NCI-H2029 (cell line): ENCODE results near the gene NCK2.
A peak's percentile ranks its signal among the peaks of the same experiment; 100 is the strongest.
"Not testable (repeated sequence)": the region's sequence is repeated elsewhere in the genome, so short reads cannot be mapped to it uniquely, and the experiment has no call there.

Experiments used
- DNase-seq: peaks from one replicate; lab custom pipeline; 2025; lab: John Stamatoyannopoulos, UW

NCK2 gene

GRCh38 chr2:105893011-105893995 is 148.6 kb downstream of the NCK2 start:
- DNase-seq = no peak

GRCh38 chr2:105894327-105894944 is 149.7 kb downstream of the NCK2 start:
- DNase-seq = no peak

GRCh38 chr2:105895990-105896764 is 151.5 kb downstream of the NCK2 start:
- DNase-seq = no peak

- no peak for DNase-seq
Observed at GRCh38 chr2:105896765-105897163, 152.1 kb downstream of the NCK2 start.

- DNase-seq = not testable (repeated sequence)
Observed at GRCh38 chr2:105897694-105898093, 153.0 kb downstream of the NCK2 start.

- no peak for DNase-seq
Observed at GRCh38 chr2:105903051-105903674, 158.5 kb downstream of the NCK2 start.

- no peak for DNase-seq
Observed at GRCh38 chr2:105904938-105905337, 160.2 kb downstream of the NCK2 start.

- no peak for DNase-seq
Observed at GRCh38 chr2:105906481-105906880, 161.8 kb downstream of the NCK2 start.

GRCh38 chr2:105907184-105907583 is 162.5 kb downstream of the NCK2 start:
- DNase-seq = no peak

- DNase-seq = no peak
Observed at GRCh38 chr2:105909215-105909614, 164.5 kb downstream of the NCK2 start.

GRCh38 chr2:105910497-105911238 is 166.0 kb downstream of the NCK2 start:
- no peak for DNase-seq

GRCh38 chr2:105911425-105911824 is 166.7 kb downstream of the NCK2 start:
- DNase-seq = no peak

GRCh38 chr2:105912081-105912480 is 167.4 kb downstream of the NCK2 start:
- DNase-seq = no peak

- no peak for DNase-seq
Observed at GRCh38 chr2:105915005-105915558, 170.4 kb downstream of the NCK2 start.

- DNase-seq = no peak
Observed at GRCh38 chr2:105917226-105917625, 172.5 kb downstream of the NCK2 start.

GRCh38 chr2:105917688-105918087 is 173.0 kb downstream of the NCK2 start:
- DNase-seq = no peak

- DNase-seq = peak; percentile 91
Observed at GRCh38 chr2:105919191-105919811, 174.6 kb downstream of the NCK2 start.

- peak; percentile 30 for DNase-seq
Observed at GRCh38 chr2:105919826-105920225, 175.1 kb downstream of the NCK2 start.

- no peak for DNase-seq
Observed at GRCh38 chr2:105924271-105924670, 179.6 kb downstream of the NCK2 start.

GRCh38 chr2:105924932-105925331 is 180.2 kb downstream of the NCK2 start:
- no peak for DNase-seq
